Measurements from ENCODE around the gene GIMD1. TPM values are rescaled to one million over a fixed set of nuclear protein-coding genes. Genes with fewer than 3 reads are reported as not detected.
A peak's percentile ranks its signal among the peaks of the same experiment; 100 is the strongest.

The GIMD1 gene
- total and polyA plus RNA-seq, 9 of the 15 experiments (the other 6 are each of a cell fraction or from before 2014, with no cell fraction given): not detected

DNA sequence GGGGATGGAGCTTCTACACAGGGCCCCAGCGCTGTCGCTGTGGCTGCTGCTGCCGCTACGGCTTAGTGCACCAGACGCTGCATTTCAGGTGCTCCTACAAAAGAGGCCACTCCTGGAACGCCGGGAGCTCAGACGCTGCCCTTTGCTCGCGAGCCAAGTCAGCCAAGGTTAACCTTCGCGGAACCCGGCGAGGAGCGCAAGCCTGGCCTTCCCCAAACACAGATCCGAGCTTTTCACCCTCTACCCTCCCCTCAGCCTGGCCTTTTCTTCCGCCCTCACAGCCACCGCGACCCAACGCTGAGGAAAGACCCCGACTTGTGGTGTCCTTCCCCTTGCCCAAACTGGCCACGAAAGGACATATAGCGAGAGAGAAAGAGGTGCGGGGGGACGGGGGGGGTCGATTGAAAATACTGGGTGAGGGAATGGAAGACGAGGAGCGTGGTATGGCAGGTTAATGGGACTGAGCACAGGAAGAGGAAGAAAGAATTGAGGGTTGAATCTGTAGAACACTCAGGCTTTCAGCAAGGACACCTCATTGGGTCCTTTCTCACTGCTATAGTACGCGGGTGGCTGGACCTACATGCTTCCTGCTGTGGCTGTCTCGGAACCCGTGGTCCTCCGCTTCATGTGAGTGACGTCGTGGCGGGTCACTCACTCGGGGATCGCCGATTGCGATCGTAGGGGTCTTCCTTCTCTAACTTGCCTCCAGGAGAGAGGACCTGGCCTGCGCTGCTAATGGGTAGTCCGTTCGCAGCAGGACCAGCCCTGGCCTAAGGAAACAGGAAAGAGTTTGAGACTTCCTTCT lies 52.4 kb downstream of the GIMD1 start, which contains the start of the genes AIMP1 and TBCK (continued):
- TF ChIP-seq CREB3L1 (IDR thresholded peaks at IDR 0.05; ENCODE audit: borderline replicate concordance, low read depth): peak; percentile 76; the same call in 1 of the 2 replicates
- TF ChIP-seq E2F4 (CRISPR knock-in tag; IDR thresholded peaks at IDR 0.05; ENCODE audit: low read depth): no peak
- peak; percentile 26; the same call in 1 of the 2 replicates for TF ChIP-seq EHMT2 (IDR thresholded peaks at IDR 0.05)
- no peak for TF ChIP-seq RBM15 (IDR thresholded peaks at IDR 0.05; ENCODE audit: insufficient read depth, low read length)
- TF ChIP-seq ARID1B (IDR thresholded peaks at IDR 0.05): peak; percentile 31
- peak; percentile 67; the same call in 1 of the 2 replicates for TF ChIP-seq ESRRA (IDR thresholded peaks at IDR 0.05; ENCODE audit: borderline replicate concordance, low read depth)
- no peak for TF ChIP-seq ZNF347 (CRISPR knock-in tag; IDR thresholded peaks at IDR 0.05; ENCODE audit: low read depth)
- peak; percentile 17; the same call in 1 of the 2 replicates for TF ChIP-seq SPI1 (IDR thresholded peaks at IDR 0.05; ENCODE audit: borderline replicate concordance, low read depth, low read length)
- TF ChIP-seq HDAC2 (IDR thresholded peaks at IDR 0.05): 0 out of 2 replicates have a peak, but pooled peaks have one; percentile 38
- no peak for TF ChIP-seq RNF219 (CRISPR knock-in tag; IDR thresholded peaks at IDR 0.05)
- no peak for TF ChIP-seq ZNF507 (tag; conservative IDR thresholded peaks at IDR 0.05)
- peak; percentile 52 to 57; a peak in 2 of 4 replicates for TF ChIP-seq TRIM24 (IDR thresholded peaks at IDR 0.05)
- peak; percentile 21 for TF ChIP-seq HNRNPLL (IDR thresholded peaks at IDR 0.05; ENCODE audit: low read depth, low read length, poor library complexity, severe bottlenecking)
- peak; percentile 15 to 17 for TF ChIP-seq E2F6 (IDR thresholded peaks at IDR 0.05; ENCODE audit: borderline replicate concordance in 1 of 2, extremely low read depth in 1 of 2, insufficient read depth in 1 of 2, insufficient read length in 1 of 2, low read depth in 1 of 2, low read length in 1 of 2, poor library complexity in 1 of 2, severe bottlenecking in 1 of 2)
- TF ChIP-seq FOXM1 (IDR thresholded peaks at IDR 0.05; ENCODE audit: low read depth): no peak
- TF ChIP-seq FOXM1 (CRISPR knock-in tag; IDR thresholded peaks at IDR 0.05; ENCODE audit: low read depth): no peak
- TF ChIP-seq ELF2 (CRISPR knock-in tag; IDR thresholded peaks at IDR 0.05): peak; percentile 92
- peak; percentile 33; the same call in 1 of the 2 replicates for TF ChIP-seq RNF2 (IDR thresholded peaks at IDR 0.05)
- TF ChIP-seq, protein P1, sequence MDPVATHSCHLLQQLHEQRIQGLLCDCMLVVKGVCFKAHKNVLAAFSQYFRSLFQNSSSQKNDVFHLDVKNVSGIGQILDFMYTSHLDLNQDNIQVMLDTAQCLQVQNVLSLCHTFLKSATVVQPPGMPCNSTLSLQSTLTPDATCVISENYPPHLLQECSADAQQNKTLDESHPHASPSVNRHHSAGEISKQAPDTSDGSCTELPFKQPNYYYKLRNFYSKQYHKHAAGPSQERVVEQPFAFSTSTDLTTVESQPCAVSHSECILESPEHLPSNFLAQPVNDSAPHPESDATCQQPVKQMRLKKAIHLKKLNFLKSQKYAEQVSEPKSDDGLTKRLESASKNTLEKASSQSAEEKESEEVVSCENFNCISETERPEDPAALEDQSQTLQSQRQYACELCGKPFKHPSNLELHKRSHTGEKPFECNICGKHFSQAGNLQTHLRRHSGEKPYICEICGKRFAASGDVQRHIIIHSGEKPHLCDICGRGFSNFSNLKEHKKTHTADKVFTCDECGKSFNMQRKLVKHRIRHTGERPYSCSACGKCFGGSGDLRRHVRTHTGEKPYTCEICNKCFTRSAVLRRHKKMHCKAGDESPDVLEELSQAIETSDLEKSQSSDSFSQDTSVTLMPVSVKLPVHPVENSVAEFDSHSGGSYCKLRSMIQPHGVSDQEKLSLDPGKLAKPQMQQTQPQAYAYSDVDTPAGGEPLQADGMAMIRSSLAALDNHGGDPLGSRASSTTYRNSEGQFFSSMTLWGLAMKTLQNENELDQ (CRISPR knock-in tag; IDR thresholded peaks at IDR 0.05; ENCODE audit: borderline replicate concordance): no peak

Data from K562 (cell line).